G401.6 (cell line): ENCODE results near the gene VAT1L.
"Not testable (repeated sequence)": the region's sequence is repeated elsewhere in the genome, so short reads cannot be mapped to it uniquely, and the experiment has no call there.

Experiments used
- FAIRE-seq: peaks from 2 replicates; lab custom pipeline; 2012; peaks lifted over from hg19 to GRCh38; lab: Jason Lieb, UNC

VAT1L gene

GRCh38 chr16:77961814-77962213 lies 173.4 kb downstream of the VAT1L start:
- FAIRE-seq, result no peak

GRCh38 chr16:77962689-77963088 lies 174.3 kb downstream of the VAT1L start:
- no peak for FAIRE-seq

GRCh38 chr16:77963185-77964044 lies 175.1 kb downstream of the VAT1L start:
- no peak for FAIRE-seq

GRCh38 chr16:77965346-77965745 lies 177.0 kb downstream of the VAT1L start:
- FAIRE-seq, result no peak

- FAIRE-seq, result no peak
These were observed 178.9 kb downstream of the VAT1L start for GRCh38 chr16:77967054-77967904.

- FAIRE-seq, result no peak
These were observed 181.5 kb downstream of the VAT1L start for GRCh38 chr16:77969861-77970260.

GRCh38 chr16:77970371-77970770 lies 182.0 kb downstream of the VAT1L start:
- FAIRE-seq, result no peak

GRCh38 chr16:77971306-77972061 lies 183.1 kb downstream of the VAT1L start:
- FAIRE-seq, result peak; percentile 80

GRCh38 chr16:77972062-77972392 lies 183.7 kb downstream of the VAT1L start:
- no peak for FAIRE-seq

GRCh38 chr16:77974883-77975282 lies 186.5 kb downstream of the VAT1L start:
- FAIRE-seq, result no peak

- FAIRE-seq, result no peak
These were observed 187.6 kb downstream of the VAT1L start for GRCh38 chr16:77975942-77976341.

GRCh38 chr16:77977339-77977738 lies 189.0 kb downstream of the VAT1L start:
- no peak for FAIRE-seq

GRCh38 chr16:77985111-77985510 lies 196.7 kb downstream of the VAT1L start:
- FAIRE-seq, result no peak

GRCh38 chr16:77986011-77986740 lies 197.8 kb downstream of the VAT1L start:
- no peak for FAIRE-seq

- FAIRE-seq, result no peak
These were observed 199.4 kb downstream of the VAT1L start for GRCh38 chr16:77987810-77988209.

GRCh38 chr16:77989846-77990245 lies 201.5 kb downstream of the VAT1L start:
- no peak for FAIRE-seq

- FAIRE-seq, result no peak
These were observed 203.3 kb downstream of the VAT1L start for GRCh38 chr16:77991701-77992100.

- not testable (repeated sequence) for FAIRE-seq
These were observed 204.0 kb downstream of the VAT1L start for GRCh38 chr16:77992381-77992780.

GRCh38 chr16:77993111-77993985 lies 205.0 kb downstream of the VAT1L start:
- no peak for FAIRE-seq

- FAIRE-seq, result no peak
These were observed 207.6 kb downstream of the VAT1L start for GRCh38 chr16:77995843-77996455.
